Stimulated activated CD8-positive, alpha-beta memory T cell treated with anti-CD3 and anti-CD28 coated beads, Interleukin-12 subunit alpha, Interleukin-12 subunit beta, amount 100 ng/mL, for 24 hours (primary cell): ENCODE measurements around the gene TAS2R40.
"Not testable (repeated sequence)": the region's sequence is repeated elsewhere in the genome, so short reads cannot be mapped to it uniquely, and the experiment has no call there.

Experiments used
- DNase-seq: peaks from one replicate; pipeline ENCODE4 v3.0.0-alpha.2; 2020; ENCODE audit errors: extremely low read depth

Gene TAS2R40

DNA sequence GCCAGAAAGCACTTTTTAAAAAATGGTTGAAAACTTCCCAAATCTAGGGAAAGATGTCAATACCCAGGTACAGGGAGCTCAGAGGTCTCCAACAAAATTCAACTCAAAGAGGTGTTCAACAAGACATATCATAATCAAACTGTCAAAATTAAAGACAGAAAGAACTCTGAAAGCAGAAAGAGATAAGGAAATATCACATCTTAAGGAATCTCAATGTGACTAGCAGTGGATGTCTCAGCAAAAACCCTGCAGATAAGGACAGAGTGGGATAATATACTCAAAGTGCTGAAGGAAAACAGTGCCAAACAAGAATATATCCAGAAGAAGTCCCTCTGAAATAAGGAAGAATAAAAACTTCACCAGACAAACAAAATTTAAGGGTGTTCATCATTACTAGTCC is 28.4 kb downstream of the TAS2R40 start:
- no peak for DNase-seq

DNA sequence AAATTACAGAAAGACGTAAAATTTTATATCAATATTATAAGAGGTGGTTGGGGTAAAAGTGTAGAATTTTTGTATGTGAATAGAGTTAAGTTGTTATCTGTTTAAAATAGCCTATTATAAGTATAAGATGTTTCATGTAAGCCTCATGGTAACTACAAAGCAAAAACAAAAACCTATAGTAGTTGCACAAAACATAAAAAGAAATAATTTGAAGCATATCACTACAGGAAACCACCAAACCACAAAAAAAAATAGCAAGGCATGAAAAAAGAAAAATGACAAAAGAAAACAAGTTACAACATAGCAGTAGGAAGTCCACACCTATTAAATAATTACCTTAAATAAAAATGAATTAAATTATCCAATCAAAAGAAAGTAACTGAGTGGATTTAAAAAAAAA is 29.0 kb downstream of the TAS2R40 start:
- no peak for DNase-seq

DNA sequence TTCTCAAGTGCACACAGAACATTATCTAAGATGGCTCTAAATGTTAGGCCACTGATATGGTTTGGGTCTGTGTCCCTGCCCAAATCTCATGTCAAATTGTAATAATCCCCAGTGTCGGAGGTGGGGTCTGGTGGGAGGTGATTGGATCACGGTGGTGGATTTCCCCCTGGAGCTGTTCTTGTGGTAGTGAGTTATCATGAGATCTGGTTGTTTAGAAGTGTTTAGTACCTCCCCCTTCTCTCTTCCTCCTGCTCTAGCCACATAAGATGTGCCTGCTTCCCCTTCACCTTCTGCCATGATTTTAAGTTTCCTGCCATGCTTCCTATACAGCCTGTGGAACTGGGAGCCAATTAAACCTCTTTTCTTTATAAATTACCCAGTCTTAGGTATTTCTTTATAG is 30.2 kb downstream of the TAS2R40 start:
- DNase-seq = no peak

DNA sequence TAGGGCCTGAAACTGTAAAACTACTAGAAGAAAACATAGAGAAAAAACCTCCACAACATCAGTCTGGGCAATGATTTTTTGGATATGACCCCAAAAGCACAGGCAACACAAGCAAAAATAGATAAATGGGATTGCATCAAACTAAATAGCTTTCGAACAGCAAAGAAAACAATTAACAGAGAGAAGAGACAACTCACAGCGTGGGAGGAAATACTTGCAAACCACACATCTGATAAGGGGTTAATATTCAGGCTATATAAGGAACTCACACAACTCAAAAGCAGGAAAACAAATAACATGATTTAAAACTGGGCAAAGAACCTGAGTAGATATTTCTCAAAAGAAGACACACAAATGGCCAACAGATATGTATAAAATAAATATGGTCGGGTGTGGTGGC is 33.7 kb downstream of the TAS2R40 start:
- DNase-seq = no peak

DNA sequence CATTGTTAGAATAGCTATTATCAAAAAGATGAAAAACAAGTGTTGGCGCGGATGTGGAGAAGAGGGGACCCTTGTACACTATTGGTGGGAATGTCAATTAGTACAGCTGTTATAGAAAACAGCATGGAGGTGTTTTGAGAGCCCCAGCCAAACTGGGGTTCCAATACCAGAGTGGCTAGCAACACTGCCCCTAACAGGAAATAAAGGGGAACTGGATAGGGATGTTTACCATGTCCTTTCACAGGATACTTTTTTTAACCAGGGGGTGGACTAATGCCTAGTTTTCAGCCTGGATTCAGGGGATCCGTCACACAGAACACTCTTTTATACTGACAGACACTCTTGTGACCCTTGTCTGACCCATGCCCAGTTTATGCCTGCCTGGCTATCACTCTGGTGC is 34.5 kb downstream of the TAS2R40 start:
- no peak for DNase-seq

DNA sequence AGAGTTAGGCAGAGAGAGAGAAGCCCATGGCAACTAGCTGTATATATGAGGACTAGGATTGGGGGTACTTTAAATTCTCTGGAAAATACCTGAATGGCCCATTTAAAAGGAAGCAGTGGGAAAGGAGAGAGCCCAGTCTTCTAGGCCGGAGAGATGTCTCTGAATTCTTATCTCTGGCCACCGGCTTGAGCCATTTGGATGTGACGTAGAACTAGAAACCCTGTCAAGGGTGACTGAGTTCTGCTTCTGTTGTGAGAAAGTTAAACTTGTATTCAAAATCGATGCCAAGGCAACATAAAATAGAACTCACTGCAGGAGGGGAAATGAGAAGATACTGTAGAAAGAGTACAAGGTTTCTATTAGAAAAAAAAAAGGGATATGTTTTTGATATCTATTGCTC is 35.1 kb downstream of the TAS2R40 start:
- DNase-seq = no peak

DNA sequence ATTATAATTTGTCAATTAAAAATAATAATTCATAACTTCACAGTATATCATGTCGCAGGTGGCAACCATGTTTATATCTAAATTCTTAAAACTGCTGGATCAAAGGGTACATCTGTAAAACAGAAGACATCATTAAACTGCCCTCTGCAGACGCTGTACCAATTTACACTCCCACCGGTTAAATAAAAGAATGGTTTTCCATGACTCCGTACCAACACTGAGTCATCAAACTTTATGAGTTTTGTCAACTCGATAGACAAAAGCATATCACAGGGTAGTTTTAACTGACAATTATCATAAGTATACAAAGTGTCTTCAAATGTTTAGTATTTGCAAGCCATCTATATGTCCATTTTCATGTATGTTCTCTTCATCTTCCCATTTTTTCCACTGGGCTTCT is 35.7 kb downstream of the TAS2R40 start:
- no peak for DNase-seq

DNA sequence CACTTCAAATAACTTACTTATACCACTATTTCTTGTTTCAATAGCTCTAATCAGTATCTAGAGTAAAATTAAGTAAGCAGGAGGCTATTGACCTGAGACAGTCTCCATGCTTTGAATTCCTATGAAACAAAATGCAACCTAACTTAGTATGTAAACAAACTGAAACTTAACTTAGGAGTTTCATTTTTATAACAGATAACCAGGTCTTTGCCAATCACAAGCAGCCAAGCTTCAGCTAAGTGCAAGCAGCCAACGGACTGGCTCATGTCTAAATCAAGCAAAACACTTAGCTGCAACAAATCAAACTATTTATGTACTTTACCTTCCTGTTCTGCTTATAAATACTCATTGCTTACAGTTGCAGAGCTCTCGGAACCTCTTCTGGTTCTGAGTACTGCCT is 37.0 kb downstream of the TAS2R40 start:
- DNase-seq = no peak

DNA sequence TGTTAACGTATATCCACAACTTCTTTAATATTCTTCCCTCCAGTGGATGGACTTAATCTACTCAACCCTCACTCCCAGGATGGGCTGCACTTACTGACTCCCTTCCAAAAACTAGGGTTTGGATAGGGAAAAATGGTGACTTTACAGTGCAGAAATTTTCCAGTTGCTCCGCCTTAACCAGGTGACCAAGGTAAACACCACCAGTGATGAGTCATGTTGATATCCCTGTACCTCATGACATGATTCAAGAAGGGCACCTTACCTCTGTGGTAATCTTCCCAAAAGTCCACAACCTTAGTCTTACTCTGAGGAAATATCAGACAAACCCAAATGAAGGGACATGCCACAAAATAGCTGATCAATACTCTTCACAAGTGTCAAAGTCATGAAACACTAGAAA is 37.9 kb downstream of the TAS2R40 start:
- DNase-seq = no peak

DNA sequence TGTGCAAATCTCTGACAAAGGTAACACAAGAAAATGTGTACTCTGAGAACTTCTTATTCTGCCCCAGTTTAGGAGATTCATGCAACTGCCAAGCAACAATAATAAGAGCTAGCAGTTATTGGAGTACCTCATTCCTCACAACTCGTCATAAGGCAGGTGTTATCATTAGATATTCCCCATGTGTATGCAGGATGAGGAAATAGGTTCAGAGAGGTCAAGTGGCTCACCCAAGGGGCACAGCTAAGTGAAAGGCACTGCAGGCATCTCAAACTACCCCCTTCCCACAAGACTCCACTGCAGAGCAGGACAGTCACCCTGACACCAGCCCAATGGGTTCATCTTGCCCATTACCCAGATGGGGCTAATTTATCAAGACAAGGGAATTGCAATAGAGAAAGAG is 40.1 kb downstream of the TAS2R40 start:
- DNase-seq = no peak

DNA sequence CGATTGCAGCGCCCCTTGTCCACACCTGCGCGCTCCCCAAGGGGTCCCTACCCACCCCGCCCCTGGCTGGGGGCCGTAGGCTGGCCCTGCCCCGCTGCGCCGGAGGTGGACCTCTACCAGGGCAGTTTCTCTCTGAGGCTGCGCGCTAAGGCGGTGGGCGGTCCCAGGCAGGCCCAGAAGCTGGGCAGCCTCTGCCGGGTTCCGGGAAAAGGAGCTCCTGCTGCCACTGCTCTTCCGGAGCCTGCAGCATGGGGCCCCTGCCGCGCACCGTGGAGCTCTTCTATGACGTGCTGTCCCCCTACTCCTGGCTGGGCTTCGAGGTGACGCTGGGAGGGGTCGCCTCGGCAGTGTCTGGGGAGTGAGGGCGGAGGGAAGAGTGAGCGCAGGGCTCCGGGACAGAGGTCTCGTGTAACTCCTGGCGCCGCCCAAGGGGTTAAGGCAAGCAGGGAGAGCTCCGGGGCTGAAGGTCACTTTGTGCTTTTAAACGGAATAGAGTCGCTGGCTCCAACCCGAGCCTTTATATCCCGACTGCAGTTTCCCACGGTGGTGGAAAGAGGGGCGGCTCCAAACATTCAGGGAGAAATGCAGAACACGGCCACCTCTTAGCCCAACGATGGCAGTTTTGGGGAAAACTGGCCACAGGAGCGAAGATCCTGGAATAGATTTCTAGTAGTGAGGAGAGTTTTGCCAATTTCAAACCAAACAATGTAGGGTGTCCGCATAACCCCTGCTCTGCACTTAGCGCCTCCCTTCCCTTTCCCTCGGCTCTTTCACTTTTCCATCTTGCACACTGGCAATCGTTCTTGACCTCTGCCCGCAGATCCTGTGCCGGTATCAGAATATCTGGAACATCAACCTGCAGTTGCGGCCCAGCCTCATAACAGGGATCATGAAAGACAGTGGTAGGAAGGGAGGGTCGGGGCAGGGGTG is 41.7 kb downstream of the TAS2R40 start, which contains the start of gene GSTK1:
Gene GSTK1 (plus strand): TSS at position 176 of the 930 bp plus-strand sequence. CDS start 73 bp downstream, at position 249.
- peak; percentile 69 for DNase-seq

DNA sequence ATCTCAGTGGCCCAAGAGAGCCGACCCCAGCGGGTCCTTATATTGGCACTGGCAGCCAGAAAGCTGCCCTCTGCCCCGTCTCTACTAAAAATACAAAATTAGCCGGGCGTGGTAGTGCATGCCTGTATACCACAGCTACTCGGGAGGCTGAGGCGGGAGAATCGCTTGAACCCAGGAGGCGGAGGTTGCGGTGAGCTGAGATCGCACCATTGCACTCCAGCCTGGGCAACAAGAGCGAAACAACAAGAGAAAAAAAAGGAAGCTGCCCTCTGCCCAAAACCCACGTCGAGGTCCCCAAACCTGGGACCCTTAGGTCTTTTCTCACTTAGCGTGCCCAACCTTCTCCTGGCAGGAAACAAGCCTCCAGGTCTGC is 42.3 kb downstream of the TAS2R40 start:
- not testable (repeated sequence) for DNase-seq

DNA sequence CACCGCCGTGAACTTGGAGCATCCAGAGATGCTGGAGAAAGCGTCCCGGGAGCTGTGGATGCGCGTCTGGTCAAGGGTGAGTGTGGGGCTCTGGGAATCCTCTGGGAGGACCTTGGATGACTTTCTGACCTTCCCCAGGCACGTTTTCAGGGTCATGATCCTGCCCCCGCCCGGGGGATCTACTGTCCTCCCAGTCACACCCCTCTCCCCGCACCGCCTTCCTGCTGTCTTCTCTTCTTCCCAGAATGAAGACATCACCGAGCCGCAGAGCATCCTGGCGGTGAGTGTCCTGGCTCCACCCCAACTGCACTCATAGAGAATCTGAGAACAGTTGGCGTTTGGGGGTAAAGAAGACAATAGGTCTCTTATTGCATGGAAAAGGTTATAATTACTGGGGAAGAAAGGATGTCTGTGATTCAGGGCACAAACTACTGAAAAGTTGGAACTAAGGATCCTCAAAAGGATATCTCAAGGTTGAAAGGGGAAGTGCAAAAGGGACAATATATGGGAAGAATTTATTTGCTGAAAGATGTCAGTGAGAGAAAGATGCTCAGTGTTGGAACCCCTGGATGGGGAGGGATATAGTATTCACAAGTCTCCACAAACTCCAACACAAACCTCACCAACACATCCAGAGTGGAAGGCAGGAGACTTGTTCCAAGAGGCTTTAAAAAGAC is 43.3 kb downstream of the TAS2R40 start:
- DNase-seq = no peak

DNA sequence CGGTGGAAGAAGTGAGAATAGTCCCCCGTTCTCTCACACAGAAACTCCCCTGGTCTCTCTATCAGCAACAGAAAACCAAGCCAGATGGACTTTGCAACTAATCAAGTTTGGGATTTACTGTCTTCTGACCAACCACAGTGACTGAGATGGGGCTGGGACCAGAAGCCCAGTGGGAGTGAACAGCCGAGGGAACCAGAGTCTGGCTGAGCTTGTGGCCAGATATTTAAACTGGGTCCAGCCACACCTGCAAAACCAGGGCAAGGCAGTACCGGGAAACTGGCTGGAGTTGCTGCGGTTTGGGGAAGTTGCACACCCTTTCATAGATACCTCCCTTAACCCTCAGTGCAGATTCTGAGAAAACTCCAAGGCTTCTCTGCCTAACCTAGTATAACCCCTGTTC is 47.4 kb downstream of the TAS2R40 start:
- no peak for DNase-seq

DNA sequence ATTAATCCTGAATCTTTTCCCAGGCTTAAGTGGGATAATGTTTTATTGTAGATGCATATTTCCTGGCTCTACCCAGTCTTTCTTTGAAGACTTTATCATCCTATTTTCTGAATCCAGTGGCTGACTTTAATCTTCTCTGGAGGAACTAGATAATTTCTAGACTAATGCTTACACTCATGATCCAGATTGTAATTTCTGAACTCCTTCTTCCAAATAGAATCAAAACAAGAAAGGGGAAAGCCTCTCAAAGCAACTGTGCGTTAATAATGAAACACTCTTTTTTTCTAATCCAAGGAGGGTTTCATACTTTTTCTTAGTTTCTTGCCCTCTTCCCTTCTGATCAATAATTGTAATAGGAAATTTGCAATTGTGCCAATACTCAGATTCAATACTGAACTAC is 49.4 kb downstream of the TAS2R40 start:
- DNase-seq = no peak
